Testis (tissue), 2 donors: Measurements from ENCODE around the gene GRIK4.

Experiments used
- CTCF ChIP-seq, 3 experiments: fragments of 450-650 bp in 2 of 3; fragments of 200-600 bp in 1 of 3; sonication (generic) in 1 of 3; IDR thresholded peaks; one replicate each; pipeline ENCODE4 v1.5.1; 2016 to 2019; ENCODE audit warnings: antibody characterized with exemption in 3 of 3, mild to moderate bottlenecking in 2 of 3, moderate library complexity in 1 of 3
- POLR2A ChIP-seq: fragments of 450-650 bp; IDR thresholded peaks from one replicate; pipeline ENCODE4 v1.6.1; 2017; ENCODE audit warnings: antibody characterized with exemption, mild to moderate bottlenecking, moderate library complexity

GRCh38 chr11:120931057-120931779 is 419.7 kb downstream of the GRIK4 start:
- TF ChIP-seq CTCF (IDR thresholded peaks at IDR 0.05) (no peak), POLR2A (no peak)
